Measurements from ENCODE around the gene RAB11B.
"Not testable (repeated sequence)": the region's sequence is repeated elsewhere in the genome, so short reads cannot be mapped to it uniquely, and the experiment has no call there.

Gene RAB11B

DNA sequence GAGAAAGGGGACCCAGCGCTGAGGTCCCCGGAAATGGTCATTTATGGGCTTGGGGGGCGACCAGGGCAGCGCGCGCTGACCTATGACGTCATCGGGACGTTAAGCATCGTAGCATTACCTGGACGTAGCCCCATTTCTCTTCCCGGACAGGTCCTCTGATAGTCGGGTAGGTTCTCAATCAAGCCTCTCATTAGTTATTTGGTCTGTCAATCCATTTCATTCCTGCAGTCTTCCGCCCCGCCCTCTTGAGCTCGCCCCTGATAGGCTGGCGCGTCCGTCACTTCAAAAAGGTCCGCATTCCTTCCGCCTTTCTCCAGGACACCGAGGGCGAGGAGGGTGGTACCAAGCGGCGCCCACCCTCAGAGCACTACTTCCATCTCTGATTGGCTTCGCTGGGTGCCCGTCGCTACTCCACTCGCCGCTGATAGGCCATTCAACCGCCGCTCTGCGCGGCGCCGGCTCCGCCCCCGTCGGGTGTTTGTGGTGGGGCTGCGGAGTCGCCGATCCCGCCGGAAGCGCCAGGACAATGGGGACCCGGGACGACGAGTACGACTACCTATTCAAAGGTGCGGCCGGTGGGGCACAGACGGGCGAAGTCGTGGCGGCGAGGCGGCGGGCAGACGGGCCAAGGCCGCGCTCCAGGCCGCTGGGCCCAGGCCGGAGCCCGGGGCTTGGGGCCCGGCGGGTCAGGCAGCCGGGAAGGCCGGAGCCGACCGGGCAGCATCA lies at the start of gene RAB11B:
Gene RAB11B (plus strand): TSS at position 470 of the 726 bp plus-strand sequence. CDS start 57 bp downstream, at position 527.
- Histone ChIP-seq H2AFZ (ENCODE audit: low read depth, low read length) (peak within 1 kb of the TSS; percentile 19), H3K9me3 (ENCODE audit: low read length) (no peaks in the 10 kb centered on the region), H3K36me3 (ENCODE audit: insufficient read depth, low read length) (no peaks in the 10 kb centered on the region), H3K4me1 (ENCODE audit: insufficient read depth, low read length) (peaks cover 14% of the 10 kb centered on the region), H3K27me3 (ENCODE audit: insufficient read depth, low read length) (no peaks in the 10 kb centered on the region), H3K4me3 (ENCODE audit: low read length) (peak within 1 kb of the TSS; percentile 89)

- H3K4me3 ChIP-seq (ENCODE audit: low read length); H3K9me3 ChIP-seq (ENCODE audit: low read length); H3K36me3 ChIP-seq (ENCODE audit: insufficient read depth, low read length); H2AFZ ChIP-seq (ENCODE audit: low read depth, low read length); H3K4me1 ChIP-seq (ENCODE audit: insufficient read depth, low read length): not testable (repeated sequence)
- H3K27me3 ChIP-seq (ENCODE audit: insufficient read depth, low read length), result peaks cover 31% of the 10 kb centered on the region
Observed at GRCh38 chr19:8341504-8341903, 48.7 kb upstream of the RAB11B start.

DNA sequence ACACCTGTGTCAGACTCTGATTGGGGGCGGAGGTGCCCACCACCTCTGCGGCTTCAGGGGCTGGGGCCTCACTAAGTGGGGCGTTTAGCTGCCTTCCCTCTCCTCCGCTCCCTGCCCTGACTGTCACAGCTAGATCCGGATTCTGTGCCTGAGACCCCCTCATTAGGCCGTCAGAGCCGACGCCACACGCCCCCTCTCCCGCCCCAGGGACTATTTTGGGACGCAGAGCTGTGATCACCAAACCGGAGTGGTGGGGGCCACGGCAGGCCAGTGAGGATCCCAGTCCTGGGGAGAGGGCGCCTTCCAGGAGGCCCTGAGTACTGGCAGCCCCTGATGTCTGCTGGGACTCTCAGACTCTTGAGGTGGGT lies 47.9 kb upstream of the RAB11B start:
- Histone ChIP-seq H3K4me1 (ENCODE audit: insufficient read depth, low read length) (no peaks in the 10 kb centered on the region), H3K9me3 (ENCODE audit: low read length) (no peaks in the 10 kb centered on the region), H2AFZ (ENCODE audit: low read depth, low read length) (no peak overlapping the region), H3K36me3 (ENCODE audit: insufficient read depth, low read length) (no peaks in the 10 kb centered on the region), H3K4me3 (ENCODE audit: low read length) (no peak overlapping the region), H3K27me3 (ENCODE audit: insufficient read depth, low read length) (peaks cover 27% of the 10 kb centered on the region)

DNA sequence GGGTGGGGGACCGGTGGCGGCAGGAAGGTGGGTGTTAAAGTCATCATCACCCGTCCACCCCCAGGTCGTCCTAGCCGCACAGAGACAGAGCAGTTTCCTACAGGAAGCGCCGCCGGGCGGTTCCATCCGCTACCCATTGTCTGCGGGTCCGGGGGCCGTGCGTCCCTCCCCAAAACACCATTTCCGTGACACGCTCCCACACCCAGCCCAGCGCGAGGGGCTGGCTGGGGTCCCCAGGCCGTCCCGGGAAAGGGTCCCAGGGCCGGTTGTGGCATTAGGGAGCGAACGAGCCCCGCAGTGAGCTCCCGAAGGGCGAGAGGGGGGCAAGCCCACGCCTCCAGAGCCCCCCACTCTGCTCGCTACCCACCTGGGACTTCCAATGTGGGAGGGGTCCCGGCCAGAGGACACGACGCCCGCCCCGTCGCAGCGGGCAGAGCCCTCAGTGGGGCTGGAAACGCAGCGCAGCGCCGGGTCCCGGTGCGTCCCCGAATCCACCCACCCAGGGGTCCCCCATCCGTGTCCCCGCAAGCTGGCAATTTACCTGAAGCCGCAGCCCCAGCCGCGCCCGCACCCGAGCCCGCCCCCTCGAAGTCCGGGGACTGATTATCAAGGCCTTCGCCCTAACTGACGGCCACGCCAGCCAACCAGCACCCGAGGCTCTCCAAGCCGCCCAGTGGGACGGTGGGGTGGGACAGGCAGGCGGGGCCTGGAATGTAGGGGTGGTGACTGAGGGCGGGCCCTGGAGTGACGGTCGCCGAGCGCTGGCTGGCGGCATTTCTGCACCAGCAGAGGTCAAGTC lies 47.3 kb upstream of the RAB11B start, which contains the start of gene KANK3:
Gene KANK3 (minus strand): TSS at position 579 of the 799 bp plus-strand sequence. CDS start 5,434 bp downstream, outside the sequence.
- Histone ChIP-seq H3K4me3 (ENCODE audit: low read length) (peak within 1 kb of the TSS; percentile 28), H3K4me1 (ENCODE audit: insufficient read depth, low read length) (no peaks in the 10 kb centered on the region), H3K36me3 (ENCODE audit: insufficient read depth, low read length) (no peaks in the 10 kb centered on the region), H3K27me3 (ENCODE audit: insufficient read depth, low read length) (peaks cover 24% of the 10 kb centered on the region), H2AFZ (ENCODE audit: low read depth, low read length) (peak within 1 kb of the TSS; percentile 74), H3K9me3 (ENCODE audit: low read length) (no peaks in the 10 kb centered on the region)

- Histone ChIP-seq H3K4me1 (ENCODE audit: insufficient read depth, low read length) (no peaks in the 10 kb centered on the region), H3K27me3 (ENCODE audit: insufficient read depth, low read length) (peaks cover 24% of the 10 kb centered on the region), H3K36me3 (ENCODE audit: insufficient read depth, low read length) (no peaks in the 10 kb centered on the region), H3K4me3 (ENCODE audit: low read length) (no peak overlapping the region), H3K9me3 (ENCODE audit: low read length) (no peaks in the 10 kb centered on the region), H2AFZ (ENCODE audit: low read depth, low read length) (no peak overlapping the region)
Observed at GRCh38 chr19:8343483-8343844, 46.7 kb upstream of the RAB11B start.

DNA sequence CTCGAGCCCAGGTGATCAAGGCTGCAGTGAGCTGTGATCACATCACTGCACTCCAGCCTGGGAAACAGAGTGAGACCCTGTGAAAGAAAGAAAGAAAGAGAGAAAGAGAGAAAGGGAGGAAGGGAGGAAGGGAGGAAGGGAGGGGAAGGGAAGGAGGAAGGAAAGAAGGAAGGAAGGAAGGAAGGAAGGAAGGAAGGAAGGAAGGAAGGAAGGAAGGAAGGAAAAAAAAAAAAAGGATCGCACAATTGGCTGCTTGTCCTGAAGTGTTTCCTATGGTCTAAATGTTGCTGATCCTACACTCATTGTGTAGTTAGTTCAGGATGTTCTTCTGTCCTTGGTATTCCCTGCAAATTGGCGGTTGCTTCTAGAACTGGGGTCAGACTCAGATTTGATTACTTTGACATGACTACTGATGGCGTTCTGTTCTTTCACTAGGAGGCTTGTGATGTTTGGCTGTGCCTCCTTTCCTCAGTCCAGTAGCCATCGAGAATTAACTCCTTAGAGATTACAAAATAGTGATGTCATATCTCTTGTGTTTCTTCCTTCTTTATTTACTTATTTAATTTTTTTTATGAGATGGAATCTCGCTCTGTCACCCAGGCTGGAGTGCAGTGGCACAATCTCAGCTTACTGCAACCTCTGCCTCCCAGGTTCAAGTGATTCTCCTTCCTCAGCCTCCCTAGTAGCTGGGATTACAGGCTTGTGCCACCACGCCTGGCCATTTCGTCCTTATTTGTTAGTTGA lies 40.4 kb upstream of the RAB11B start:
- not testable (repeated sequence) for H3K36me3 ChIP-seq (ENCODE audit: insufficient read depth, low read length); H3K4me3 ChIP-seq (ENCODE audit: low read length); H2AFZ ChIP-seq (ENCODE audit: low read depth, low read length); H3K27me3 ChIP-seq (ENCODE audit: insufficient read depth, low read length); H3K4me1 ChIP-seq (ENCODE audit: insufficient read depth, low read length); H3K9me3 ChIP-seq (ENCODE audit: low read length)

DNA sequence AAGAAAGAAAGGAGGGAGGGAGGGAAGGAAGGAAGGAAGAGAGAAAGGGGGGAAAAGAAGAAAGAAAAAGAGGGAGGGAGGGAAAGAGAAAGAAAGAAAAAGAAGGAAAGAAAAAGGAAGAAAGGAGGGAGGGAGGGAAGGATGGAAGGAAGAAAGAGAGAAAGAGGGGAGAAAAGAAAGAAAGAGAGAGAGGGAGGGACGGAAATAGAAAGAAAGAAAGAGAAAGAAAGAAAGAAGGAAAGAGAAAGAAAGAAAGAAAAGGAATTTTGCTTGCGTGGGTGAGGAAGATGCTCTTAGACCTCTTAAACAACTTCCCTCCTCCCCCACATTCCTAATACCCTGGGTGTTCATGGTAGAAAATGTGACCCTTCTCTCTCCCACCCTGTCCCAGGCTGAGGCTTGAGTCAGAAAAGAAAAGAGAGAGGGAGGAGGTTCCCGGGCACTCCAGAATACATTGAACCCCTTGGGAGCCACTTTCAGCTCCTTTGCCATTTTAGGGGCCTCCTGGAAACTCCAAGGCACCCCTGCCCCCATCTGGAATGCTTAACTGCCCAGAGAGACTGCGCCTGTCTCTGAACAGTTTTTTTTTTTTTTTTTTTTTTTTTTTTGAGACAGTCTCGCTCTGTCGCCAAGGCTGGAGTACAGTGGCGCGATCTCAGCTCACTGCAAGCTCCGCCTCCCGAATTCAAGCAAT lies 37.9 kb upstream of the RAB11B start:
- Histone ChIP-seq H3K27me3 (ENCODE audit: insufficient read depth, low read length) (no peaks in the 10 kb centered on the region), H3K4me3 (ENCODE audit: low read length) (peak overlapping the region; percentile 24), H2AFZ (ENCODE audit: low read depth, low read length) (peak overlapping the region; percentile 62)

GRCh38 chr19:8352845-8353244 lies 37.3 kb upstream of the RAB11B start:
- H3K4me3 ChIP-seq (ENCODE audit: low read length); H3K27me3 ChIP-seq (ENCODE audit: insufficient read depth, low read length); H3K9me3 ChIP-seq (ENCODE audit: low read length); H2AFZ ChIP-seq (ENCODE audit: low read depth, low read length); H3K36me3 ChIP-seq (ENCODE audit: insufficient read depth, low read length); H3K4me1 ChIP-seq (ENCODE audit: insufficient read depth, low read length): not testable (repeated sequence)

More for the DNA sequence above, 37.9 kb upstream of the RAB11B start:
- Histone ChIP-seq H3K36me3 (ENCODE audit: insufficient read depth, low read length) (no peaks in the 10 kb centered on the region), H3K9me3 (ENCODE audit: low read length) (no peaks in the 10 kb centered on the region), H3K4me1 (ENCODE audit: insufficient read depth, low read length) (peaks cover 6% of the 10 kb centered on the region)

GRCh38 chr19:8355631-8356402 lies 34.3 kb upstream of the RAB11B start:
- Histone ChIP-seq H2AFZ (ENCODE audit: low read depth, low read length) (no peak overlapping the region), H3K36me3 (ENCODE audit: insufficient read depth, low read length) (no peaks in the 10 kb centered on the region), H3K9me3 (ENCODE audit: low read length) (no peaks in the 10 kb centered on the region), H3K27me3 (ENCODE audit: insufficient read depth, low read length) (no peaks in the 10 kb centered on the region), H3K4me1 (ENCODE audit: insufficient read depth, low read length) (peaks cover 6% of the 10 kb centered on the region), H3K4me3 (ENCODE audit: low read length) (no peak overlapping the region)

GRCh38 chr19:8357007-8357521 lies 33.1 kb upstream of the RAB11B start:
- peaks cover 5% of the 10 kb centered on the region for H3K4me1 ChIP-seq (ENCODE audit: insufficient read depth, low read length)
- no peak overlapping the region for H2AFZ ChIP-seq (ENCODE audit: low read depth, low read length)
- no peaks in the 10 kb centered on the region for H3K27me3 ChIP-seq (ENCODE audit: insufficient read depth, low read length)
- no peaks in the 10 kb centered on the region for H3K9me3 ChIP-seq (ENCODE audit: low read length)
- H3K36me3 ChIP-seq (ENCODE audit: insufficient read depth, low read length), result no peaks in the 10 kb centered on the region
- H3K4me3 ChIP-seq (ENCODE audit: low read length), result no peak overlapping the region

DNA sequence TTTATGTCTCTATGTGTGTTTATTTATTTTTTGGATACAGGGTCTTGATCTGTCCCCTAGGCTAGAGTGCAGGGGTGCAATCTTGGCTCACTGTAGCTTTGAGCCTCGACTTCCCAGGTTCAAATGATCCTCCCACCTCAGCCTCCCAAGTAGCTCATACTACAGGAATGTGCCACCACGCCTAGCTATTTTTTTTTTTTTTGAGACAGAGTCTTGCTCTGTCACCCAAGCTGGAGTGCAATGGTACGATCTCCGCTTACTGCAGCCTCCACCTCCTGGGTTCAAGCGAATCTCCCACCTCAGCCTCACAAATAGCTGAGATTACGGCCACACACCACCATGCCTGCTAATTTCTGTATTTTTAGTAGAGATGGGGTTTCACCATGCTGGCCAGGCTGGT lies 31.2 kb upstream of the RAB11B start:
- H3K9me3 ChIP-seq (ENCODE audit: low read length), result no peaks in the 10 kb centered on the region
- no peaks in the 10 kb centered on the region for H3K36me3 ChIP-seq (ENCODE audit: insufficient read depth, low read length)
- peaks cover 2% of the 10 kb centered on the region for H3K27me3 ChIP-seq (ENCODE audit: insufficient read depth, low read length)
- no peak overlapping the region for H3K4me3 ChIP-seq (ENCODE audit: low read length)
- H2AFZ ChIP-seq (ENCODE audit: low read depth, low read length), result no peak overlapping the region
- H3K4me1 ChIP-seq (ENCODE audit: insufficient read depth, low read length), result peaks cover 4% of the 10 kb centered on the region

- no peak overlapping the region for H3K4me3 ChIP-seq (ENCODE audit: low read length)
- H2AFZ ChIP-seq (ENCODE audit: low read depth, low read length), result no peak overlapping the region
- peaks cover 10% of the 10 kb centered on the region for H3K4me1 ChIP-seq (ENCODE audit: insufficient read depth, low read length)
- H3K36me3 ChIP-seq (ENCODE audit: insufficient read depth, low read length), result no peaks in the 10 kb centered on the region
- no peaks in the 10 kb centered on the region for H3K9me3 ChIP-seq (ENCODE audit: low read length)
- H3K27me3 ChIP-seq (ENCODE audit: insufficient read depth, low read length), result peaks cover 8% of the 10 kb centered on the region
Observed at GRCh38 chr19:8360196-8360595, 30.0 kb upstream of the RAB11B start.

Measured in neuron (in vitro differentiated cells).